Hematopoietic multipotent progenitor cell treated with erythropoietin and hydrocortisone succinate and interleukin-3 and kit ligand, for 6 days (in vitro differentiated cells): ENCODE measurements around the gene FRAS1.
"Not testable (repeated sequence)": the region's sequence is repeated elsewhere in the genome, so short reads cannot be mapped to it uniquely, and the experiment has no call there.

Experiments
- DNase-seq: peaks from one replicate; pipeline ENCODE4 v3.0.0-alpha.2; 2015

Gene FRAS1

DNA sequence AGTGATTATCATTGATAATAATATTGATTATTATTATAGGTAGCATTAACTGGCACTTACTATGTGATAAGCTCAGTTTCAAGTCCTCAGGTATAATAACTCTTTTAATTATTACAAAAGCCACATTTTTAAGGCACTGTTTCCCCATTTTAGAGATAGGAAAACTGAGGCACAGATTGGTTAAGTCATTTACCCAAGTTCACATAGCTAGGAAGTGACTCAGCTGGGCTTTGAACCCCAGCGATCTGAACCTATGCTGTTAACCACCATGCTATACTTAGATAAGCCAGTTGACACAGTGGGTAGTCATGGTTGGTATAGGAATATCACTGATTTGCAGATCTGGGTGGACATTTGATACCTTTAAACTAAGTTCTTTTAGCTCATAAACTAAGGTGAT is 110.4 kb downstream of the FRAS1 start:
- DNase-seq, result no peak

DNA sequence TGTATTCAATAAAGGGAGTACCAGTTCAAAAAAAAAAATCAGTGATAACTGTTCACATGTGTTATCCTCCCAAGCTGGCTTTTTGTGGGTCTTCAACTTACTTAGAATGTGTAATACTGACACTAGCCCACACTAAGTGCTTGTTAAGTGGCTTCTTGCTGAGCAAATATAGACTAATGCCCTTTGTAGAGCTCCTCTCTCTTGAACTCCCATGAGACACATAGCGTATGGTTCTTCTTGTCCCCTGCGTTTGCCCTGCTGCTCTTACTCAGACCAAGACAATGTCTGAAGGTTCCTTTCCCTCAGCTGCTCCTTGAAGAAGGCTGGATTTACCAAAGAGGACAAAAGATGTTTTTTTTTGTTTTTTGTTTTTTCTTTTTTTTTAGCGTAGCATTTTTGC is 110.9 kb downstream of the FRAS1 start:
- no peak for DNase-seq

DNA sequence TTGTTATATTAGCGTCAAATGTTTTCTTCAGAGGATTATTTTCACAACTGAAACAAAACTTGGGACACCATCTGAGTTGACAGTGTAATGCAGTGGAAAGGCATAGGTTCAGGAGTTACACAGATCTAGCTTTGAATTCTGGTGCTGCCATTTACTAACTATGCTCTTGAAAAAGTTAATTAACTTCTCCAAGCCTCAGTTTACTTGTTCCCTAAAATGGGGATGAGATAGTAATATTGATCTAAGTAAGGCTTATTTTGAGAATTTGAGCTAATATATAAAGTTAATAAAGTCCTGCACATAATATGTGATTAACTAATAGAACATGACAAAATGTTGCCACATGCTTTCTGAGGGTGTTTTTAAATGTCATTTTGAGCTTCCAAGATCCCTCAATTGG is 112.6 kb downstream of the FRAS1 start:
- DNase-seq, result no peak

DNA sequence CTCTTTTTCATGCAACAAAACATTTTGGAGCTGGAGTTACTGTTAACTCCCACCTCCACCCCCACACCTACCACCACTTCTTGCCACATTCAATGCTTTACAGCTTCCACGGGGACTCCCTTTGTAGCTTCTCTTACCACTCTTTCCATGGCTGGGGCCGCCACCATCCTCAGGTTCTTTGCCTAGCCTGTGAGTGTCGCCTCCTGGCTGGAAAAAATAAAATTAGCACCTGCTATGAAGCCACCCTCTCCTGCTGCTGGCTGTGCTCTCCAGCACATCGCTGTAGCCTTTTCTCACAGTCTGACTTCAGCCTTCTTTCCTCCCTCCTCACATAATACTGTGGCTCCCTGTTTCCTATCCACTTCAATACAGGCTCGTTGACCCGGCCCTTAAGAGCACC is 114.4 kb downstream of the FRAS1 start:
- DNase-seq, result no peak

DNA sequence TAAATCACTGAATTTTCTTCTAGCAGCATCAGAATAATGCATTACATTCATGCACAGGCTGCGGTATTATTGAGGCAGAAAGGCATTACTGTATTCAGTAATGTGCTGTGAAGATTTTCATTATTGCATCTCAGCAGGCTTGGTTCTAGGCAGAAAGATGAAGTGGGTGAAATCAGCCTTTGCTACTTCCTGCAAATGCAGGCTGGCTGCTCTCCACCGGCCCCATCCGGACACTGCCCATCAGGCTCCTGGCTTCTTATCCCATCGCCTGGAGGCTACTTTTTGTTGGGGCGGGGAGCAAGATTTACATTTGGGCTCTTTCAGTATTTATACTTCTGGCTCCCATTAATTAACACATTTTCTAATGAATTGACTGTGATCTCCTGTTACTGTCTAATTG is 117.8 kb downstream of the FRAS1 start:
- DNase-seq, result no peak

DNA sequence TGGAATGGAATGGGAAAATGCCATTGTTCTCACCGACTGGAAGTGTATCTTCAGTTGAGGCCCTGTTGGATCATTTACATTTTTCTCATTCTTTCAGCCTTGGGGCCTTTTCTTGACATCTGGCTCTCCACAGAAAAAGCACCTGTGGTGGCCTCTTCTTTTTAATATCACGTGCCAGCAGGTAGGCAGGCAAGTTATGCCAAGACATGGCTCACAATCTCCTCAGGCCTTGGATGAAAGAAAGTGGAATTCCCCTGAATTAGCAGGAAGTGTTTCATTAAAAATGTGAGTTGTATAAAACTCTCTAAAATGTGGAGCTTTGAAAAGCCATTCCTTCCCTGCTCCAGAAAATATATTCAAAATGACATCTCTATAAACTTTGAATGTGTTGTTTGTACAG is 122.1 kb downstream of the FRAS1 start:
- DNase-seq, result no peak

DNA sequence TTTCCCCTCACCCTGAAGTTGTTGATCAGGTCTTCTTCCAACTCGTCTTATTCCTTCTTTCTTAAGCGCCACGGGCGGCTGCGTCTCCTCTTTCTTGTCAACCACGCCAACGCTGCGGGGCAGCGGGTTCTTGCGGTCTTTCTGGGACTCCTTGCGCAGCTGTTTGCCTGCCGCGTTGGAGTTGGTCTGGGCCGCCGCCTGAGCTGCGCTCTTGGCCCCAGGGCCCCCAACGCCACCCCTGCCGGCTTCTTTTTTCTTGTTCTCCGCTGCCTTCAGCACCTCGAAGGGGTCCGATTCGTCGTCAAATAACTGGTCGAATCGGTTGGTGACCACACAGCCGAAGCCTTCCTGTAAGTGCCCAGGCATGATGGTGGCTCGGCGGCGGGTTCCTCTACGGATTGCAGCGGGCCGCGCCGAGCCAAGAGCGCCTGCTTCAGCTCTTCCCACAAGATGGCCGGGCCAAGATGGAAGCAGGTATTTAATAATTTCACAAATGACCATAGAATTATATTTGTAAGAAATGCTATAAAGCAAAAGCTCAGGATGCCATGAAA is 124.6 kb downstream of the FRAS1 start:
- not testable (repeated sequence) for DNase-seq

DNA sequence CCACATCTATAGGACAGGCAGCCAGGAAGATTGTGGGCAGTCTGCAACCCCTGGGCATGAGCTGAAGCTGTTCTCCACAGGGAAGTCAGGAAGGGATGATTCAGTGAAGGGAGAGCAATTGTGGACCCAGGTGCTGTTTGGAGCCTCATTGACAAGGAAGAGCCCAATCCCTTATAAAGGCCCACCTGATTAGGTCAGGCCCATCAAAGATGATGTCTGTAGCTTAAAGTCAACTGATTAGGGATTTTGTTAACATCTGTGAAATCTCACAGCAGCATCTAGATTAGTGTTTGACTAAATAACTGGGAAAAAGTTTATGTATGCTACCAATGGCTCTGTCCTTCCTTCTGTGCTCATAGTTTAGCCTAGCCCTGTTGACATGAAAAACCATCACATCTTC is 127.5 kb downstream of the FRAS1 start:
- no peak for DNase-seq

DNA sequence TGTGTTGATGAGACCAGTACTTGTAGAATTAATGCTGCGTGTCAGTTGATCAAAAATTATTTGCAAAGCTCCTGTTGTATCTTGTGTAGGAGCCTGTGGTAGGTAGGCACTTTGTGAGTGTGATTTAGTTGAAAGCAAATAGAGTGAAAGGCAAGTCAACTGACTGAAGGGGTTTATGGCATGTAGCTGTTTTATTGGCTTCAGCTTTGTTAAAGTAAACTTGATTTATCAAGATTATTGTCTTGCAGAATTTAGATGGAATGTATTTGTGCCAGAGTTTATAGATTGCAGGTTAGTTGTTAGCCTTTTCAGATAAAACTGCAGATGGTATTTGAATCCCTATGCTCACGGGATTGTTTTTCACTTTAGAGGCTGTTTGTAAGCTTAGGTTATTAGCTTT is 128.0 kb downstream of the FRAS1 start:
- no peak for DNase-seq

DNA sequence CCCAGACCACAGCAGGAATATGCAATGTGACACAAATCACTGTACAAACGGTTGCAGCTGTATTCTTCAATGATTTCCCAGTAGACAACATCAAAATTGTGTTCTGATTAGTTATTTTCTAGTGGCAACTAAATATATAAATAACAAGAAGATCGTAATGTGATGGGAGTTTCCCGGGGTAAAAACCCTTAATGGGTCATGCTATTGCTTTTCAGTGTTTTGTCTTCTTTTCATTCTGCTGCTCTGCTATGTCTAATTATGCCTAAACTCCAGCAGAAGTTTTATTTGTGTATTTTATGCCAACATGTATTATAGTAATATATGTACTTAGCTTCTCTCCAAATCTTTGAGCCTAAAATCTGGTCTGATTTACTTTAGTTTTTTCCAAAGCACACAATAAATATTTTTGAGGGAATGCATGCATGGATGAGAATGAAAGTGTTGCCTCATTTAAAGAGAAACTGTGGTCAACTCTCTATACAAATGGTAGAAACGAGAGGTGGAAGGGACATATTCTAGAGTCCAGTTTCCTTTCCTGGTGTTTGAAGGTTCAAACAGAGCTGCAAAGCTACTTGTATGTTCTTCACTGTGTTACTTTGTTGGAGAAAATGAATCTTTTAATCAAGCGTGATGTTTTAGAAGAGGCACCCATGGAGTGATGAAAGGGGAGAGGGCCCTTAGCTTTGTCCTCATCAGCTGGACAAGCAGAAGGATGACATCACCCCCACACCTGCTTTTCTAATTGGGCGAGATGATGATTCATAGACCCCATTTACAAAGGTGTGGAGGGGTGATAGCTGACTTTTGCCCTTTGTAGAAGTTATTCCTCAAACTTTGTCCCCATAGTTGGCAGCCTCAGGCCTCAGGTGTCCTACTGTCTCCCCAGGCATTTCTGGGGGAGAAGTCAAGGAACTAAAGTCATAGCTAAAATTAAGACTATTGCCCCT is 129.7 kb downstream of the FRAS1 start:
- DNase-seq, result no peak

DNA sequence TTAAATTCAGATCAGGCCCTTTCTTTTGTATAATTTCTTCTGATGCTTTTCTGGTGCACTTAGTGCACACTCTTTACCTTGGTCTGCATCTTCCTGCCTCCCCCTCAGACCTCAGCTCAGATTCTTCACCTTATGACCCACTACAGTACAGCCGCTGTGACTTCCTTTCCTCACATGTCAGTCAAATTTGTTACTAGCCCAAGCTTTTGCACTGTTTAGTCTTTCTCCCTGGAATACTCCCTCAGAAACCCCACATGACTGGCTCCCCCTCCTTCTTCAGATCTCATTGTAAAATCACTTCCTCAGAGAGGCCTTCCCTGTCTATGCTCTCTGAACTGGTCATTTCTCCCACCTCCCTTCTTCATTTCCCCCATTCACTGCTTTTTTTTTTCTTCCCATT is 132.9 kb downstream of the FRAS1 start:
- DNase-seq, result no peak

DNA sequence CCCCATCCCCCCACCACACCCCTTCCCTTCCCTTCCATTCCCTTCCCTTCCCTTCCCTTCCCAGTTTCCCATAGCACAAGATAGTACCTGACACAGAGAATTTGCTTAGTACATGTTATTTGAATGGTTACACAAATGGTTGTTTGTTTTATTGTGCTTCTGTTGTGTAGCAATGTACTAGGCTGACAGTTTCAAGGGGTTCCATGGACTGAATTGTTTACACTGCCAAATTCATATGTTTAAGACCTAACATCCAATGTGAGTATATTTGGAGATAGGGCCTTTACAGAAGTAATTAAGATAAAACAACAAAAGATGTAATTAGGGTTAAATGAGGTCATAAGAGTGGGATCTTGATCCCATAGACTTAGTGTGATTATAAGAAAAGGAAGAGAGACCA is 133.5 kb downstream of the FRAS1 start:
- no peak for DNase-seq

DNA sequence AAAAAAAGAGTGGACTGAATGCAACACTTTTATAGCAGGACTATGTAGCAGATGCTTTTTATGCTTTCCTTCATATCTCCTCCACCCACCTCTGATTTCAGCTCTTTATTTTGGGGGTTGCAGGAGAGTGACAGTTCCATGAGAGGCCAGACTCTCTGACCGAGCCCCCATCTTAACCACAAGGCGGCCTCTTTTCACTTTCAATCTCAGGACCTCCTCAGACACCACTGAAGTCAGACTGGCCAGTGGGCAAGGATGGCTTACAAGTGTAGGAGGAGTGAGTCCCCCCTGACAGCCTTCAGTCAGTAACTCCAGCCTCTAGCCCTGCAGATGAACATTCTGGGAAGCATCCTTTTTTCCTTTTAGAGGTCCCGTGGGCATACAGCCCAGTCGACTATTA is 140.8 kb downstream of the FRAS1 start:
- no peak for DNase-seq

DNA sequence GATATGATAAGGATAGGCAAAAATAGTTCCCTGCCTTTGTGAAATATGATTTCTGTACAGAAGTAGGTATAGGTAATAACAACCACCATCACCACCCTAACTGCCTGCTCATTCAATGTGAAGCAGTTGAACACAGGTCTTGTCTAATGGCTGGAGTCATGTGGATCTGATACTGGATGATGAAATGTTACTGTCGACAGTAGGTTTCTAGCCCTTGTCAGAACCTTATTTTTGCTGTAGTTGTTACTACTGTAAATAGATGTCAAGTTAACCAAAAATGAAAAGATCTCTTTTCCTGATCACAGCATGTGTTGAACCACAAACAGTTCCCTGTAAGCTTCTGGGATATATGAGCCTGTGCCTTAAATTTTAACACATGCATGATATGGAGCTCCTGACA is 142.9 kb downstream of the FRAS1 start:
- no peak for DNase-seq

DNA sequence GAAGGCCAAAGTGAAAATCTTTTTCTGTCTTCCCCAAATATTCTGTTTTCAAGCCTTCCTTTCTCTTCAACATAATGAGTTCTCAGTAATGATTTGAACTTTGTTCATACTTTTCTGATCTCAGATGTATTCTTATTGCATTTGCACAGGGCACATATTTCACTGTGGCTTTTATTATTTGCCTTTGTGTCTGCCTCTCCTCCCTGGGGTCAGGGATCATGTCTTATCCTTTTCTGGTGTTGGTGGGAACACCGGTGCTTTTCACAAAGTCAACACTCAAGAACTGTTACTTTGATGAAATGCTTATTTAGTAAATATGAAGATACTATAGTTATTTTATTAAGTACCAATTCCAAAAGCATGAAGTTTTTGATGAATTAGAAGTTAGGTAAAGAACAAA is 143.8 kb downstream of the FRAS1 start:
- DNase-seq, result no peak

DNA sequence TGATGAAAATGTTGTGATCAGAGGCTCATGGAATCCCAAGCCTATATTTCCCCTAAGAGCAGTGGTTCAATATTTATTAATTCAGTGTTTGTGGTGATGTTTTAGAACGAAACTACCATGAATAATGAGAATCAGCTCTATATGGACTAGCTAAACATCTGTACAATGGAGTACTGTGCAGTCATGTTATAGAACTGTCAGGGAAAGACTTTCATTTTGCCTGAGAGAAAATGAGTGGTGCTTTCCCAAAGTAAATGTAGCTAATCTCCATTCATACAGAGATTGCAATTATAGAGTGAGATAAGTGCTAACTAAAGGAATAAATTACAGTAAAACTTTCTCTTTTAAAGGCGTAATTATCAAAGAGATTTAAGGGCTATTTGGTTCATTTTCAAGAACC is 147.1 kb downstream of the FRAS1 start:
- no peak for DNase-seq

DNA sequence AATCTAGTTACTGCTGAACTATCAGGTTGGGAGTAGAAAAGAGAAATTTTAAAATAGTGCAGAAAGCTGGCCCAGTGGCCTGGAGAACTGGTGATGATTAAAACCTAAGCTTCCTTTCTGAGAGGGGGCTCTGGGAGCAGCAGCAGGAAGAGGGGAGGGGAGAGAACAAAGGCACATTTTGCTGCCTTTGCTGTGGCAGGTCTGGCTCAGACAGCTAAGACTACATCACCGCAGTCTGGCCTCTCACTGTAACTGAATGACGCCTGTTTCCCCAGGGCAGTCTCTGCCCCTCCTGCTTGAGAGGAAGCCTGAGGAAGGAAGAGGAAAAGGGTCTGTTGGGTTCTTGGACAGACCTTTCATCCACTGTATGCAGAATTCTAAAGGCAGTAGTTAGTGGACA is 148.5 kb downstream of the FRAS1 start:
- DNase-seq, result no peak

DNA sequence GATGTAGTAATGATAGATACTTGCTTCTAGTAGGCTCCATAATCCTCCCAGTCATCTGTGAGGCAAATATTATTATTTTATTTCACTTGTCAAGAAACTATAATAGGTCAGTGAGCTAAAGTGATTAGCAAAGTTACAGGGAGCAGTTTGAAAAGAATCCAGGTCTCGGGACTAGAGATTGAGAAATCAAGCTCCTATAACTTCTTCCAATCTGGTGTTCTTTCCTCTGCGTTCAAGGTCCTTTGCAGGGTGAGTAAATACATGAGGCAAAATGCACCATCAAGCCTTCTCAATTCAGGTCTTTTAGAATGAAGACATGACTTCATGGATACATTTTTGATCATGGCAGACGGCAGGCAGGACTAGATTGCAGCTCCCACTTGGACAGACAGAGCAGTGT is 150.4 kb downstream of the FRAS1 start:
- DNase-seq, result no peak

DNA sequence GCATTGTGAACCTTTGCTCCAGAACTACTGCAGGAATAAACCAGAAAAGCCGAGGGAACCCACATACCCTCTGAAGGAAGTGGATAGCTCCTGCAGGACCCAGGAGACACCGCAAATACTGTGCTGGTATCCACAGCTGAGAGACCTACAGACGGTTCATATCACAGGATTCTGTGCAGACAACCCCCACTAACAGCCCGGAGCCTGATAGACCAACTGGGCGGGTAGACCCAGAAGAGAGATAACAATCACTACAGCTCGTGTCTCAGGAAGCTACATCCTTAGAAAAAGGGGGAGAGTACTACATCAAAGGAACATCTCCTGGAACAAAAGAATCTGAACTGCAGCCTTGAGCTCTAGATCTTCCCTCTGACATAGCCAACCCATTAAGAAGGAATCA is 150.8 kb downstream of the FRAS1 start:
- DNase-seq, result no peak

DNA sequence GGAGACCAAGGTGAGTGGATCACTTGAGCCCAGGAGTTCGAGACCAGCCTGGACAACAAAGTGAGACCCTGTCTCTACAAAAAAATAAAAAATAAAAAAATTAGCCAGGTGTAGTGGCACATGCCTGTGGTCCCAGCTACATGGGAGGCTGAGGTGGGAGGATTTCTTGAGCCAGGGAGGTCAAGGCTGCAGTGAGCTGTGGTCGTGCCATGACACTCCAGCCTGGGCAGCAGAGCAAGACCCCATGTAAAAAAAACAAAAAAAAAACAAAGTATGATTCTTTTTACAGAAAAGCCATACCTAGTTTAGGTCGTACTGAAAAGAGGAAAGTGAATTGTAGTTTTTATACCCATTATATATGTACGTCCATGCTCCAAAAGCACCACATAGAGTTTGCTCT is 151.8 kb downstream of the FRAS1 start:
- DNase-seq, result not testable (repeated sequence)

DNA sequence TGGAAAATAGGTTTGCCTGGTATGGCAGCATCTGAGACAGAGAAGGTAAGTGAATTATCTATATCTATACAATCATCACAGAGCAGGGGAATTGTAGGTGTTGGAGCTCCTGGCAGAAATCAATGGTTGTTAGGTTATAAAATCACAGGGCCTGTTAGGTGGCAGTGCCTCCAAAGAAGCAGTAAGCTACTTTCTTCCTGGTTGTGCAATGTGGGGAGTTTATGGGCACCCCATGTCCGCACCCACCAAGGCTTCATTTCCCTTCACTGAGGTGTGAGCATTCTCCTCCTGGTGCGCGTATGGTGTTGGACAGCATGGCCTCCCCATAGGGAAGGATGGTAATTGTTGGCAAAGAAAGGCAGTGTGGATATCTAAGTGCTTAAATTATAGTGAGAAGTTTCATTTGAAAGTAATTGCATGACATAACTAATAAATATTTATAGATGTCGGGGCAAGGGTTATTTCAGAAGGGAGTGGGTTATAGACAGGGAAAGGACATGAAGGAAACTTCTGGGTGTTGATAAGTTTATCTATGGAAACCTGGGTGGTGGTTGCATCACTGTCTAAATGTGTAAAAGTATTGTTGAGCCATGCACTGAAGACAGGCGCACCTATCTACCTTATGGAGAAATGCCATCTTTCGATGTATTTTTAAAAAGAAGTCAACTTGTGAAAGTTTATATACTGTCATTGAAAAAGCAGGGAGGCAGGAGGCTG is 153.7 kb downstream of the FRAS1 start:
- DNase-seq, result no peak

DNA sequence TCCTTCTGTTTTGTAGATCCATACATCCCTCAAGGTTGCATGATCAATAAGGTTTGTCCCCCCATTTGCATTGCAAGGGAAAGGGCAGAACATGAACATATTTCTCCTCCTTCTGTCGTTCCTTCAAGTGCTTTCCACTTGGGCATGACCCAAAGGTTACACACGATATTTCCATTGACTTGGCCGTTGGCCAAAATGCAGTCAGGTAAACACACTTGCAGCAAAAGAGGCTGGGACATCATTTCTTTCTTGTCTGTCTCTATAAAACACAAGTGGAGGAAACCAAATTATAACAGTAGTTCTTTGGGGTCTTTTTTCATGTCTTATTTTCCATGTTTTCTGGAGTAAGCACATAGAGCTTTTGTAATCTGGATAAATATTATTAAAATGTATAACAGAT is 156.1 kb downstream of the FRAS1 start:
- no peak for DNase-seq

DNA sequence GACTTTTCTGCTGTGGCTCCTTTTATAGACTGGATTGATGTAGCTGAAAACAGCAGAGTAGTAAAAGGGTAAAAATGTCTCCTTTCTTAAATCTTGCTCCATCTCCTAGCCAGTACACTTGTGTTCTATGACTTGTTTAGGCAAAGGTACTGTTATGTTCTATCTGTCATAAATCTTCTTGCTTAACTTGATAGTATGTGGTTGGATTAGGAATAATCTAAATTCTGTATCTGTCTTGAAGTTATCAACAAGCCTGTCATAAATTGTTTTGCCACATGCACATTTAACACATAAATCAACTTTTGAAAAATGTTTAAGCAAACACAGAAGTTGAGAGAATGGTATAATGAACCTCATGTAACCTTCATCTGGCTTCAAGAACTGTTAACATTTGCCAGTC is 157.0 kb downstream of the FRAS1 start:
- DNase-seq, result no peak

DNA sequence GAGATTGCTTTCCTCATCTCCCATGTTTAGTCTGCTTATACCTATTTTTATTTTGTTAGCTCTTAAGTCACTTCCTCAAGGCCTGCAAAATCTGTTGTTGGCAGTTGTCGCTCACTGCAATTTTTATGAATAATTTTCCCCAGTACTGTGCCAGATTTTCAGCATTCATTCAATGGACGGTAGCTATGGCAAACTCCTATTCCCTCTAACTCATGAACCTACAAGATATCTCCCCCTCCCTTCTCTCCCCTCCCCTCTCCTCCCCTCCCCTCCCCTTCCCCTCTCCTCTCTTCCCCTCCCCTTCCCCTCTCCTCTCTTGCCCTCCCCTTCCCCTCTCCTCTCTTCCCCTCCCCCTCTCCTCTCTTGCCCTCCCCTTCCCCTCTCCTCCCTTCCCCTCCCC is 160.4 kb downstream of the FRAS1 start:
- DNase-seq, result no peak
